SKM-1 treated with dmso at 0.1 percent for 144 hours (cell line): ENCODE data around the gene FLAD1.

ENCODE experiments used
- DNase-seq: peaks from one replicate; lab custom pipeline; 2025; ENCODE audit not compliant: unreplicated experiment; lab: John Stamatoyannopoulos, UW

FLAD1 gene

GRCh38 chr1:155014709-155015508 is 31.8 kb downstream of the FLAD1 start:
- no peak for DNase-seq

GRCh38 chr1:155015527-155016230 is 32.5 kb downstream of the FLAD1 start:
- no peak for DNase-seq

DNA sequence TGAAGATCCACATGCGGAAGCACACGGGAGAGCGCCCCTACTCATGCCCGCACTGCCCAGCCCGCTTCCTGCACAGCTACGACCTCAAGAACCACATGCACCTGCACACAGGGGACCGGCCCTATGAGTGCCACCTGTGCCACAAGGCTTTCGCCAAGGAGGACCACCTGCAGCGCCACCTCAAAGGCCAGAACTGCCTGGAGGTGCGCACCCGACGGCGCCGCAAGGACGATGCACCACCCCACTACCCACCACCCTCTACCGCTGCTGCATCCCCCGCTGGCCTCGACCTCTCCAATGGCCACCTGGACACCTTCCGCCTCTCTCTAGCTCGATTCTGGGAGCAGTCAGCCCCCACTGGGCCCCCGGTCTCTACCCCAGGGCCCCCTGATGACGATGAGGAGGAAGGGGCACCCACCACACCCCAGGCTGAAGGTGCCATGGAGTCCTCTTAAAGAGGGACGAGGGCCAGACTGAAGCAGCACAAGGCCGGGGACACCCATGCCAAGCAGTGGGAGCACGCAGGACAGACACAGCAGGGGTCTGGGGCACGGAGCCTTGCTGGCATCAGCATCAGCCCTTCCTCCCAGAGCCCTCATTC is 33.2 kb downstream of the FLAD1 start:
- DNase-seq: no peak

DNA sequence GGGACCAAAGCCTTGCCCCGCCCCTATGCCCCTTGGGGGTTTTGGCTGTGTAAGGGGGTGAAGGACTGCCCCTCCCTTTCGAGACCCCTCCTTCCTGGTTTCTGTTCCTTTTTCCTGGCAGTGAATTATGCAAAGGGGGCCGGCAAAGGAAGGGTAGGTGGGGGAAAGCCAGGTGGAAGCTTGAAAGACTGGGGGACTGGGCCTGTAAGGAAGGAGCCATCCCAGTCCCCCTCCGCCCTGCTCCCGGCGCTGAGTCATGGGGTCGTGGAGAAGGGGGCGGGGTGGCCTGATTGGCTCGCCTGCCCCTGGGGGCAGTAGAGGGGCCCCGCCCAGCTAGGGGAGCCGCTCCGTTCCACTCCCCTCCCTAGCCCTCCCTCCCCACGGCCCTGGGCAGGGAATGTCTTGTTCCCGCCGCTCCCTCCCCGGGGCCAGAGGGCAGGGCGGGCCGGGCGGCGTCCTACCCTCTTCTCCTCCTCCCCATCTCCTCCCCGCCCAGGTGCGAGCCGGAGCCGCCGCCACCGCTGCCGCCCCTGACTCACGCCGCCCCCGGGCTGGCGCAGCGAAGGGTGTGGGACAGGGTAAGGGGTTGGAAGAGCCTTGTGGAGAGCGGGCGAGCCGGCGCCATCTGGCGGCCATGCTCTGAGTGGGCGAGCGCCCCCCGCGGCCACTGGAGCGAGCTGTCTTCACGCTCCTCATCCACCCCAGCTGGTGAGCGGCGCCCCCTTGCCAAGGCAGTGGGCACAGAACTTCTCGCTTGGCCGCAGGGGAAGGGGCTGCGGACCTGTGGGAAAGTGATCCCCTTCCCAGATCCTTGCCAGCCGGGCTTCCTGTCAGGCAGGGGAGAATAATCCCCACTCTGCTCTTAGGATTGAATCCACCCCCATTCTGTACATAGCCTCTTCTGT is 34.1 kb downstream of the FLAD1 start:
- DNase-seq: peak; percentile 85

GRCh38 chr1:155017946-155018316 is 34.8 kb downstream of the FLAD1 start:
- no peak for DNase-seq

- DNase-seq: no peak
Measured at GRCh38 chr1:155018617-155019348, 35.6 kb downstream of the FLAD1 start.

DNA sequence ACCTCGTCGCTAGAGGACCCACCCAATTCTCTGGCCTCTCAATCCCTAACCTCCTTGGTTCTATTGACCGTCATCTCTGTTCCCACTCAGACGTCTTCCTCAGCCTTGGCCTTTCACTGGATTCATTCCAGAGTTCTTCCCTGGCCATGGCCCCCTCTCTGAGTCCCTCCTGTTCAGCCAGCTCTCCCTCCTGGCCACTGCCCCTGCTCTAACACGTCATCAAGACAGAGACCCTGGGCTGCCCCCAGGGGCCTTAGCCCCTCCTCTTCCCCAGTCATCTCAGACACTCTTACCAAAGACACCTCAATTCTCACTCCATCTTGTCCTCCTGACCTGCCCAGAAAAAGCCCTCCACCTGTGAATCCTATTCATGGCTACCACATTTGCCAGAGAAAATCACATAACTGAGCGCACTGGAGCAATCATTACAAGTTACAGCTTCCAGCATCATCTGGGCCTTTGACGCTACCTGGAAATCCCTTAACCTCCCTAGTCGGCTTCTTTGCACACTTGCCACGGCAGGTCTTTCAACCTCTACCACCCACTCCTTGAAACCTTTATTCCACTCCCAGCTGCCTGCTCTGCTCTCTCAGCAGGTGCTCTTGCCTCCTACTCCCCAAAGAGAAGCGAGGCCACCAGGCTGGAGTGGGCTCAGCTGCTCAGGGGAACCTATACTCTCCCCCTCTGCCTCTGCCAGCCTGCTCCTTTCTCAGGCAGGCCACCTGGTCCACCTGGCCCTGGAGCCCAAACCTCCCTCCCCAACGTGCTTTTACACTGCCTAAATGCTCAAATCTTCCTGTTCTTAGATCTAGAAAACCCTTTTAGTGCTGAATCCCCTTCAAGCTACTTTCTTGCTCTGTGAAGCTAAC is 36.5 kb downstream of the FLAD1 start:
- DNase-seq: no peak

GRCh38 chr1:155022136-155022926 is 39.2 kb downstream of the FLAD1 start:
- DNase-seq: no peak

GRCh38 chr1:155022927-155023236 is 39.7 kb downstream of the FLAD1 start:
- peak; percentile 29 for DNase-seq

DNA sequence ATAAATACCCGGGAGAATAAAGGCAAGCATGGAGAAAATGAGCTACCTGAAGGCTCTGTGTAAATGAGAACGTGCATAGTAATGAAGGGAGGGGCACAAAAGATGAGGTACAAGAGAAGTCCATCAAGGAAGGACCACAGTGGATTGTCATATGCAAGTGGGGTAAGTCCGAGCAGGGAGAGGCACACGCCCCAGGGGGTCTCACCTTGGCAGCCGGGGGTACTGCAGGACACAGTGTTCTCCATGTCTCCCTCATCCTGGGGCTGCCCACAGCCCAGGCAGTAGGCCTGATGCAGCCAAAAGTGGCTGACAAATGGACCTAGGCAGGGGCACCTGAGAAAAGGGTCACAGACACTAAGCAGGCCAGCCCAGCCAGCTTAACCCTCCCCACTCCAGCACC is 40.5 kb downstream of the FLAD1 start:
- DNase-seq: no peak

- no peak for DNase-seq
Measured at GRCh38 chr1:155024315-155024714, 41.2 kb downstream of the FLAD1 start.

DNA sequence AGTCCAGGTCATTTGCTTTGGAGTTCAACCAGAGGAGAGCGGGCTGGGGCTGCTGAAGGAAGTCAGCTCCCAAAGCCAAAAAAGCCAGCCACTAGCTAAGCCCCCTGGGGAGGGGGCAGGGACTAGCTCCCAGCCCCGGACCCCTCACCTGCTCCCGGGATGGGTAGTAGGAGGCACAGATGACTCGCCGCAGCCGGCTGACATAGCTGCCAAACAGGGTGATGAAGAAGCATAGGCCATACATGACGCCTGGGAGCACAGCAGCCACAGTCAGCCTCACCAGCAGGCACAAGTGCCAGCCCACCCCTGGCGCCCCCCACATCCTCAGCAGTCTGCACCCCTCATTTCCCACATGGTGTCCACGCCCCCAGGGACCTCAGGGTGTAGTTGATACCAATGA is 43.0 kb downstream of the FLAD1 start:
- DNase-seq: no peak

DNA sequence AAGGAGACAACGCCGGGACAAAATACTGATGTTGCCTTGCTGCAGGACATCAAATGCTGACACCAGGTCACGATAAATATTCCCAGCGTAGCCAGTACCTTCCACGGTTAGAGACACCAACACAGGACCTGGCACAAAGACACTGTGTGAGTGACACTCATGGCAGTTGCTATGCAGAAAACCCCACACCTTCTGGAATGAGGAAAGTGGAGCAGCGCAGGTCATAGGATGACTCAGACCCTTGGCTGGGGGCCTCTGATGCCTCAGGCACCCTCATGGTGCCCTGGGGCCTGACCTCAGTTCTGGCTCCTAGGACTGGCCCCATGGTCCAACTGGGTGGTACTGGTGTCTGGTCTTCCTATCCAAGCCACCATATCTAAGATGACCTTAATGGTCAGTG is 43.4 kb downstream of the FLAD1 start:
- DNase-seq: no peak

GRCh38 chr1:155029513-155030242 is 46.5 kb downstream of the FLAD1 start:
- no peak for DNase-seq

GRCh38 chr1:155030243-155030795 is 47.2 kb downstream of the FLAD1 start:
- DNase-seq: no peak

DNA sequence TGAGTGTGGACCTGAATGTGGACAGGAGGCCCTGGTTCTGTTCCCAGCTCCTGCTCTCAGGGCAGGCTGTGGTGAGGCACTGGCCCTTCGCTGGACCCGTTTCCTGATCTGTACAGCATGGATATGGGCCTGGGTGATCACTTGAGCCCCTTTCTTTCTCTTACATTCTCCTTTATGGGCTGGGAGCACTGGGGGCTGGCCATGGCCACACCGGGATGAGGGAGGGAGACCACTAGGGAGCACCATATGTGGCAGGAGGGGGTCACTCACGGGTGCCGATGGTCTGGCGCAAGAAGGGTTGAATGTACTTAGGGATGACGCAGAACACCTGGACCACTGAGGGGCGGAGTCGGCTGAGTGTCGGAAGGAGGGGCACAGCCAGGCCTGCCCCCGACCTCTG is 47.8 kb downstream of the FLAD1 start:
- DNase-seq: no peak

GRCh38 chr1:155032886-155033285 is 49.7 kb downstream of the FLAD1 start:
- no peak for DNase-seq

DNA sequence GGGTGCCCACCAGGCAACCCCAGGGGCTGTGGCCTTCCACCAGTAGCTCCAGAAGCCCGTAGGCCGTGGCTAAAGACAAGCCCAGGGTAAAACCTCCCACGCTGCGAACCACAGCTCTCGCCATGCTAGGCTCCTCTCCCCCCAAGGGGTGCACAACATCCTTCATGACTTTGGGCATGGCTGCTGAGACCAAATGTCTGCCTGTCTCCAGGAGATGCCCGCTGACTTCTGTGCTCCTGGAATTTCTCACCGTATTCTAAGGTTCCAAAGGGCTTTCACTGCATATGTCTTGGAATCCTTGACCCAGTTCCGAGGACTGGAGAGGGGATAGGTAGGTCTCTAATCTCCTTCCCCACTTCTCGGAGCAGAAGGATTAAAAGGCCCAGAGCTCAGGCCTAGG is 50.4 kb downstream of the FLAD1 start, which contains the start of the genes DCST1 and DCST2:
TSS of gene DCST1 (plus strand) at position 301 of the 400 bp plus-strand sequence. CDS start 213 bp downstream, outside the sequence.
TSS of gene DCST2 (minus strand) at position 258 of the 400 bp plus-strand sequence. CDS start at position 178, 80 bp downstream.
- DNase-seq: no peak
